ENCODE results near the gene SPAG8. TPM values are rescaled to one million over a fixed set of nuclear protein-coding genes. Genes with fewer than 3 reads are reported as not detected.
A peak's percentile ranks its signal among the peaks of the same experiment; 100 is the strongest.

The SPAG8 gene
- total RNA-seq = 3.1 TPM
- 3.4 TPM for polyA plus RNA-seq
- long read RNA-seq, donor 1 = 0 reads
- long read RNA-seq, donor 2 = 0 reads
- long read RNA-seq, donor 3 = 0 reads
- long read RNA-seq, donor 4 = 0 reads
- long read RNA-seq, donor 5, partial matches to known transcripts = 10 of 12 reads
- long read RNA-seq, donor 5, other reads (novel, unspliced or antisense) = 0 of 12 reads
- long read RNA-seq, donor 6, partial matches to known transcripts = 0 of 1 reads
- long read RNA-seq, donor 6, other reads (novel, unspliced or antisense) = 0 of 1 reads
- long read RNA-seq, donor 7, partial matches to known transcripts = 0 of 1 reads
- long read RNA-seq, donor 7, other reads (novel, unspliced or antisense) = 0 of 1 reads
- long read RNA-seq, donor 8 = 0 reads
- long read RNA-seq, donor 9 = 0 reads
- long read RNA-seq, donor 10 = 0 reads

- peak within 1 kb of the TSS; percentile 92 to 94 for H3K27ac ChIP-seq (ENCODE audit: low read depth in 1 of 2, low read length in 1 of 2)
- peak within 1 kb of the TSS; percentile 44 to 51 for H3K4me3 ChIP-seq (ENCODE audit: low read length in 2 of 2)
- H3K4me1 ChIP-seq (ENCODE audit: control insufficient read depth in 2 of 2, insufficient read depth in 2 of 2, low read length in 2 of 2) = peaks cover 26 to 38% of the 10 kb centered on the region in 2 donors
- H3K27me3 ChIP-seq (ENCODE audit: control insufficient read depth in 2 of 2, insufficient read depth in 1 of 2, low read length in 1 of 2) = no peaks in the 10 kb centered on the region
- under 1% methylated on average over 28 of the region's 28 CpGs for WGBS
- H3K9me3 ChIP-seq (ENCODE audit: control insufficient read depth in 2 of 2, insufficient read depth in 1 of 2, low read length in 1 of 2) = peaks cover 0 to 7% of the 10 kb centered on the region in 2 donors
- DNase-seq (ENCODE audit: low read depth in 6 of 9, low spot score in 9 of 9) = peak; percentile 92 to 99 (median 97)
- H3K36me3 ChIP-seq (ENCODE audit: control insufficient read depth in 2 of 2, insufficient read depth in 2 of 2, low read length in 1 of 2) = peaks cover 5 to 10% of the 10 kb centered on the region in 2 donors
These were observed at the start of gene SPAG8 for GRCh38 chr9:35812025-35812602. Gene SPAG8, minus strand, starts transcription at chr9:35812262. Its CDS starts 115 bp downstream, at chr9:35812147.

GRCh38 chr9:35861161-35861897 lies 49.3 kb upstream of the SPAG8 start:
- Histone ChIP-seq H3K27ac (ENCODE audit: low read depth in 1 of 2, low read length in 1 of 2) (no peak overlapping the region), H3K27me3 (ENCODE audit: control insufficient read depth in 2 of 2, insufficient read depth in 1 of 2, low read length in 1 of 2) (peaks cover 0 to 23% of the 10 kb centered on the region in 2 donors), H3K36me3 (ENCODE audit: control insufficient read depth in 2 of 2, insufficient read depth in 2 of 2, low read length in 1 of 2) (no peaks in the 10 kb centered on the region), H3K9me3 (ENCODE audit: control insufficient read depth in 2 of 2, insufficient read depth in 1 of 2, low read length in 1 of 2) (no peaks in the 10 kb centered on the region), H3K4me3 (ENCODE audit: low read length in 2 of 2) (no peak overlapping the region), H3K4me1 (ENCODE audit: control insufficient read depth in 2 of 2, insufficient read depth in 2 of 2, low read length in 2 of 2) (no peaks in the 10 kb centered on the region)
- WGBS = 84% methylated on average over 12 of the region's 12 CpGs
- DNase-seq (ENCODE audit: low read depth in 6 of 9, low spot score in 9 of 9) = no peak

GRCh38 chr9:35859990-35860339 lies 47.9 kb upstream of the SPAG8 start:
- Histone ChIP-seq H3K36me3 (ENCODE audit: control insufficient read depth in 2 of 2, insufficient read depth in 2 of 2, low read length in 1 of 2) (no peaks in the 10 kb centered on the region), H3K27me3 (ENCODE audit: control insufficient read depth in 2 of 2, insufficient read depth in 1 of 2, low read length in 1 of 2) (peaks cover 0 to 23% of the 10 kb centered on the region in 2 donors), H3K4me3 (ENCODE audit: low read length in 2 of 2) (no peak overlapping the region), H3K27ac (ENCODE audit: low read depth in 1 of 2, low read length in 1 of 2) (no peak overlapping the region), H3K9me3 (ENCODE audit: control insufficient read depth in 2 of 2, insufficient read depth in 1 of 2, low read length in 1 of 2) (no peaks in the 10 kb centered on the region), H3K4me1 (ENCODE audit: control insufficient read depth in 2 of 2, insufficient read depth in 2 of 2, low read length in 2 of 2) (no peaks in the 10 kb centered on the region)
- WGBS = 74% methylated on average over 3 of the region's 3 CpGs
- DNase-seq (ENCODE audit: low read depth in 6 of 9, low spot score in 9 of 9) = no peak

DNA sequence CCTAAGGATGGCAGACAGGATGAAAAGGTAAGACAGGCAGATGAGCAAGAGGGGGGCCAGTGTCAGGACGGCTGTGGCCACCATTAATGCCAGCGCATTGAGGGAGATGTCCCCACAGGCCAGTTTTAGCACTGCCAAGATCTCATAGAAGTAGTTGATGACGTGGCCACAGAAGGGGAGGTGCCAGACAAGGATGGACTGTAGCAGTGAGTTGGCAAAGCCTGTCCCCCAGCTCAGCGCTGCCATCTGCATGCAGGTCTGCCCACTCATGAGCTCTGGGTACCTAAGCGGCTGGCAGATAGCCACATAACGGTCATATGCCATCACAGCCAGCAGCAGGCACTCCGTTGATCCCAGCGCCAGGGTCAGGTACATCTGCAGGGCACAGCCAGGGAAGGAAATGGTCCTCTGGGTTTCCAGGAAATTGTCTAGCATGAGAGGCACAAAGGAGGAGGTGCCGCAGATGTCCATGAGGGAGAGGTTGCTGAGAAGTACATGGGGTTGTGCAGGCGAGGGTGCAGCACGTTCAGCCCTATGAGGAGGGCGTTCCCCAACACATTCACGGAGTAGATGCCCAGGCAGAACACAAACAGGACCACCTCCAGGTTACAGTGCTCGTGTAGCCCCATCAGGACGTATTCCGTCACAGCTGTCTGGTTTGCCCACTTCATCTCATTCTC lies 47.4 kb upstream of the SPAG8 start:
- Histone ChIP-seq H3K9me3 (ENCODE audit: control insufficient read depth in 2 of 2, insufficient read depth in 1 of 2, low read length in 1 of 2) (no peaks in the 10 kb centered on the region), H3K4me1 (ENCODE audit: control insufficient read depth in 2 of 2, insufficient read depth in 2 of 2, low read length in 2 of 2) (no peaks in the 10 kb centered on the region), H3K27me3 (ENCODE audit: control insufficient read depth in 2 of 2, insufficient read depth in 1 of 2, low read length in 1 of 2) (peaks cover 0 to 20% of the 10 kb centered on the region in 2 donors), H3K36me3 (ENCODE audit: control insufficient read depth in 2 of 2, insufficient read depth in 2 of 2, low read length in 1 of 2) (no peaks in the 10 kb centered on the region), H3K27ac (ENCODE audit: low read depth in 1 of 2, low read length in 1 of 2) (no peak overlapping the region), H3K4me3 (ENCODE audit: low read length in 2 of 2) (no peak overlapping the region)
- no peak for DNase-seq (ENCODE audit: low read depth in 6 of 9, low spot score in 9 of 9)
- WGBS = 71% methylated on average over 16 of the region's 16 CpGs

- WGBS = 94% methylated on average over 5 of the region's 5 CpGs
- no peak overlapping the region for H3K4me3 ChIP-seq (ENCODE audit: low read length in 2 of 2)
- H3K27ac ChIP-seq (ENCODE audit: low read depth in 1 of 2, low read length in 1 of 2) = no peak overlapping the region
- no peaks in the 10 kb centered on the region for H3K36me3 ChIP-seq (ENCODE audit: control insufficient read depth in 2 of 2, insufficient read depth in 2 of 2, low read length in 1 of 2)
- H3K4me1 ChIP-seq (ENCODE audit: control insufficient read depth in 2 of 2, insufficient read depth in 2 of 2, low read length in 2 of 2) = no peaks in the 10 kb centered on the region
- peaks cover 0 to 17% of the 10 kb centered on the region in 2 donors for H3K27me3 ChIP-seq (ENCODE audit: control insufficient read depth in 2 of 2, insufficient read depth in 1 of 2, low read length in 1 of 2)
- H3K9me3 ChIP-seq (ENCODE audit: control insufficient read depth in 2 of 2, insufficient read depth in 1 of 2, low read length in 1 of 2) = no peaks in the 10 kb centered on the region
- DNase-seq (ENCODE audit: low read depth in 6 of 9, low spot score in 9 of 9) = no peak
These were observed 46.4 kb upstream of the SPAG8 start for GRCh38 chr9:35858458-35858857.

- no peaks in the 10 kb centered on the region for H3K36me3 ChIP-seq (ENCODE audit: control insufficient read depth in 2 of 2, insufficient read depth in 2 of 2, low read length in 1 of 2)
- H3K9me3 ChIP-seq (ENCODE audit: control insufficient read depth in 2 of 2, insufficient read depth in 1 of 2, low read length in 1 of 2) = no peaks in the 10 kb centered on the region
- H3K4me1 ChIP-seq (ENCODE audit: control insufficient read depth in 2 of 2, insufficient read depth in 2 of 2, low read length in 2 of 2) = no peaks in the 10 kb centered on the region
- DNase-seq (ENCODE audit: low read depth in 6 of 9, low spot score in 9 of 9) = no peak
- H3K27ac ChIP-seq (ENCODE audit: low read depth in 1 of 2, low read length in 1 of 2) = no peak overlapping the region
- H3K4me3 ChIP-seq (ENCODE audit: low read length in 2 of 2) = no peak overlapping the region
- WGBS = 96% methylated on average over 5 of the region's 5 CpGs
- H3K27me3 ChIP-seq (ENCODE audit: control insufficient read depth in 2 of 2, insufficient read depth in 1 of 2, low read length in 1 of 2) = peaks cover 0 to 17% of the 10 kb centered on the region in 2 donors
These were observed 44.8 kb upstream of the SPAG8 start for GRCh38 chr9:35856882-35857281.

GRCh38 chr9:35856206-35856605 lies 44.1 kb upstream of the SPAG8 start:
- no peak for DNase-seq (ENCODE audit: low read depth in 6 of 9, low spot score in 9 of 9)
- Histone ChIP-seq H3K4me3 (ENCODE audit: low read length in 2 of 2) (no peak overlapping the region), H3K27me3 (ENCODE audit: control insufficient read depth in 2 of 2, insufficient read depth in 1 of 2, low read length in 1 of 2) (peaks cover 0 to 12% of the 10 kb centered on the region in 2 donors), H3K36me3 (ENCODE audit: control insufficient read depth in 2 of 2, insufficient read depth in 2 of 2, low read length in 1 of 2) (no peaks in the 10 kb centered on the region), H3K9me3 (ENCODE audit: control insufficient read depth in 2 of 2, insufficient read depth in 1 of 2, low read length in 1 of 2) (no peaks in the 10 kb centered on the region), H3K4me1 (ENCODE audit: control insufficient read depth in 2 of 2, insufficient read depth in 2 of 2, low read length in 2 of 2) (no peaks in the 10 kb centered on the region), H3K27ac (ENCODE audit: low read depth in 1 of 2, low read length in 1 of 2) (no peak overlapping the region)
- WGBS = 86% methylated on average over 3 of the region's 3 CpGs

- Histone ChIP-seq H3K9me3 (ENCODE audit: control insufficient read depth in 2 of 2, insufficient read depth in 1 of 2, low read length in 1 of 2) (no peaks in the 10 kb centered on the region), H3K27me3 (ENCODE audit: control insufficient read depth in 2 of 2, insufficient read depth in 1 of 2, low read length in 1 of 2) (peaks cover 0 to 5% of the 10 kb centered on the region in 2 donors), H3K4me3 (ENCODE audit: low read length in 2 of 2) (no peak overlapping the region), H3K4me1 (ENCODE audit: control insufficient read depth in 2 of 2, insufficient read depth in 2 of 2, low read length in 2 of 2) (no peaks in the 10 kb centered on the region), H3K27ac (ENCODE audit: low read depth in 1 of 2, low read length in 1 of 2) (no peak overlapping the region), H3K36me3 (ENCODE audit: control insufficient read depth in 2 of 2, insufficient read depth in 2 of 2, low read length in 1 of 2) (no peaks in the 10 kb centered on the region)
- DNase-seq (ENCODE audit: low read depth in 6 of 9, low spot score in 9 of 9) = no peak
- WGBS = 96% methylated on average over 7 of the region's 7 CpGs
These were observed 42.2 kb upstream of the SPAG8 start for GRCh38 chr9:35854091-35854762.
